Activated naive CD4-positive, alpha-beta T cell treated with anti-CD3 and anti-CD28 coated beads, Interleukin-2, amount 10 ng/mL, durations not matched to agents 7 days and 5 days (primary cell): ENCODE measurements around the gene SHC3.

ENCODE experiments used
- CTCF ChIA-PET: fragments of 350-600 bp; sonication (Branson Sonifier 250); formaldehyde crosslinking; loops from one replicate; lab custom pipeline; 2021; ENCODE audit warnings: antibody characterized with exemption; lab: Charles Lee
- DNase-seq: peaks from one replicate; pipeline ENCODE4 v3.0.0-alpha.2; 2020
- H3K27ac Mint-ChIP-seq: one replicate; pipeline ENCODE4 v1.8.0; 2021; ENCODE audit warnings: mild to moderate bottlenecking, moderate library complexity, mixed read lengths
- H3K27me3 Mint-ChIP-seq: one replicate; pipeline ENCODE4 v1.8.0; 2021; ENCODE audit warnings: mild to moderate bottlenecking, mixed read lengths
- H3K36me3 Mint-ChIP-seq: one replicate; pipeline ENCODE4 v1.8.0; 2021; ENCODE audit warnings: mixed read lengths
- H3K4me1 Mint-ChIP-seq: one replicate; pipeline ENCODE4 v1.8.0; 2021; ENCODE audit warnings: mixed read lengths
- H3K4me3 Mint-ChIP-seq: one replicate; pipeline ENCODE4 v1.8.0; 2021; ENCODE audit warnings: mild to moderate bottlenecking, moderate library complexity, mixed read lengths
- H3K9me3 Mint-ChIP-seq: one replicate; pipeline ENCODE4 v1.8.0; 2021; ENCODE audit warnings: mixed read lengths

The SHC3 gene

GRCh38 chr9:89054865-89055495, 123.6 kb downstream of the SHC3 start:
- no peak overlapping the region for H3K4me3 Mint-ChIP-seq
- no peaks in the 10 kb centered on the region for H3K36me3 Mint-ChIP-seq
- H3K4me1 Mint-ChIP-seq, result no peaks in the 10 kb centered on the region
- H3K9me3 Mint-ChIP-seq, result no peaks in the 10 kb centered on the region
- CTCF ChIA-PET, result no interaction called here
- no peak overlapping the region for H3K27ac Mint-ChIP-seq
- no peak for DNase-seq
- H3K27me3 Mint-ChIP-seq, result no peaks in the 10 kb centered on the region

DNA sequence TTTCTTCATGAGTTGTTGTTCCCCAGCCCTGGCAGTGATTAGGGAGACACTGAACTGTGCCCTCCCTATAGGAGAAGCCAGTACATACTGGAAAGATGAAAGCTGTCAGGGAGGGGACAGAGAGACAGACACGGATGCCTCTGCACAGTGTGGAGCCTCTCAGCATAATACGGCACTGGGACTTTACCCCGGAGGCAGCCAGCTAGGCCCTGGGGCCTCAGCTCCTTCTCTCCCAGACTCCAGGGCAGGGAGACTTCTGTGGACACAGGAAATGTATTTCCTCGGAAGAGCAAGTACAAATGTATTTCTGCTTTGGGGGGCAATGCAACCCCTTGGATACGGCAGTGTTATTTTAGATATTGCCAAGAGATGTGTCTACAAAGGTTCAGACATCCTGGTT, 125.3 kb downstream of the SHC3 start:
- H3K27me3 Mint-ChIP-seq, result peaks cover 3% of the 10 kb centered on the region
- H3K4me3 Mint-ChIP-seq, result no peak overlapping the region
- CTCF ChIA-PET, result no interaction called here
- no peak for DNase-seq
- no peaks in the 10 kb centered on the region for H3K9me3 Mint-ChIP-seq
- no peaks in the 10 kb centered on the region for H3K4me1 Mint-ChIP-seq
- no peak overlapping the region for H3K27ac Mint-ChIP-seq
- no peaks in the 10 kb centered on the region for H3K36me3 Mint-ChIP-seq

DNA sequence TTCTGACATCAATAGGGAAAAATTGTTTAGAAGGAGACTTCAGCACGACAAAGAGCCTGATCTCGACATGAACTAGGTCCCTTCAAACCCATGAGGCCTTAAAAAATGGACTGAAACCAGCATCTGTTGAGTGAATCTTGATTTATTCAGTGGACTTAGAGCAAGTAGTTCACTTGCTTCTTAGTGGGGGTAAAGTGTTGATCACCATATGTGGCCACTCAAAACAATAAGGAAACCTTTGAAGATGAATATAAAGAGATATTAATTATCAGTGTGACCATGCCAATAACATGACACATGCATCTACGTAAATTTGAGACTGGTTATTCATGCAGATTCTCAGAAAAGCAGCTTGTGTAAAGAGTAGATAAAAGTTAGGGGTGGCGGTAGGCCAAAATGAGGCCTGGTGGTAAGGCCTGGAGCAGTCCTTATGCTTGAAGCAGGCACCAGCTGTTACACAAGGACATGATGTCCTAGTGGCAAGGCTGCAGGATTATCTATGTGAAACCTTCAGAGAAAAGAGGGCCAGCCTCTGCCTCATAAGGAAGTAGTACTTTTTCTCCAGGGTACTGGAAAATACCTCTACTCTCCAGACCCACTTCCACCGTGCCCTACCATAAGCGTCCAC, 126.0 kb downstream of the SHC3 start:
- CTCF ChIA-PET, result no interaction called here
- H3K9me3 Mint-ChIP-seq, result no peaks in the 10 kb centered on the region
- H3K27me3 Mint-ChIP-seq, result peaks cover 3% of the 10 kb centered on the region
- no peak overlapping the region for H3K27ac Mint-ChIP-seq
- no peaks in the 10 kb centered on the region for H3K4me1 Mint-ChIP-seq
- H3K4me3 Mint-ChIP-seq, result no peak overlapping the region
- H3K36me3 Mint-ChIP-seq, result no peaks in the 10 kb centered on the region
- no peak for DNase-seq

DNA sequence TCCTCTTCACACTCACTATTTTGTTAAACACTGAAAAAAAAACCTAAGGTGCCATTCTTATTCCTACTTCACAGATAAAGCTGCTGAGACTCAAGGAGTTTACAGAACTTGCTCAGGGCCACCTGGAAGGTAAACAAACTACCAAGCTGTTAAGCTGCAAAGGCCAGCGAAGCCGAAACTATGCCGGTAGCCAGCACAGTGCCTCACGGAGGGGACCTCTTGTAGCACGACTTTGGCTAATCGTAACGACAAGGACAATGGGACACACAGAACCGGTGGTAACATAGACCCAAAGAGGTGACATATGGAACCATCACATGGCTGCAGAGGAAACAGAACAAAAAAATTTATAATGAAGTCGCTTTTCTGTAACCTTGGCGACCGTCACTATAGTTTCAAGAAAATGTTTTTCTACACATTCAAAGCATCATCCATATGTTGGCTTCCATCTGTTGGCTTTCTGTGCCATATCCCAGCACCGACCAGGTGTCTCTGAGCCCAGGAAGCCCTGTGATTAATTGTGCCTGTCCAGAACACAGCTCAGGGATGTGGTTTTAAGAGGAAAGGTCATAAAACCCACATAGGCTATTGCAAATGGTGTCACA, 127.1 kb downstream of the SHC3 start:
- no peak for DNase-seq
- peaks cover 3% of the 10 kb centered on the region for H3K27me3 Mint-ChIP-seq
- no peak overlapping the region for H3K4me3 Mint-ChIP-seq
- CTCF ChIA-PET, result no interaction called here
- H3K9me3 Mint-ChIP-seq, result no peaks in the 10 kb centered on the region
- no peaks in the 10 kb centered on the region for H3K36me3 Mint-ChIP-seq
- no peak overlapping the region for H3K27ac Mint-ChIP-seq
- no peaks in the 10 kb centered on the region for H3K4me1 Mint-ChIP-seq

GRCh38 chr9:89049646-89050045, 129.0 kb downstream of the SHC3 start:
- CTCF ChIA-PET, result no interaction called here
- no peaks in the 10 kb centered on the region for H3K9me3 Mint-ChIP-seq
- no peak overlapping the region for H3K27ac Mint-ChIP-seq
- H3K4me3 Mint-ChIP-seq, result no peak overlapping the region
- peaks cover 11% of the 10 kb centered on the region for H3K27me3 Mint-ChIP-seq
- no peaks in the 10 kb centered on the region for H3K36me3 Mint-ChIP-seq
- H3K4me1 Mint-ChIP-seq, result no peaks in the 10 kb centered on the region
- DNase-seq, result no peak

- H3K4me3 Mint-ChIP-seq, result no peak overlapping the region
- no peak for DNase-seq
- CTCF ChIA-PET, result no interaction called here
- H3K9me3 Mint-ChIP-seq, result no peaks in the 10 kb centered on the region
- no peaks in the 10 kb centered on the region for H3K4me1 Mint-ChIP-seq
- H3K36me3 Mint-ChIP-seq, result no peaks in the 10 kb centered on the region
- peaks cover 11% of the 10 kb centered on the region for H3K27me3 Mint-ChIP-seq
- H3K27ac Mint-ChIP-seq, result no peak overlapping the region
These were observed 130.0 kb downstream of the SHC3 start for GRCh38 chr9:89048616-89049015.

DNA sequence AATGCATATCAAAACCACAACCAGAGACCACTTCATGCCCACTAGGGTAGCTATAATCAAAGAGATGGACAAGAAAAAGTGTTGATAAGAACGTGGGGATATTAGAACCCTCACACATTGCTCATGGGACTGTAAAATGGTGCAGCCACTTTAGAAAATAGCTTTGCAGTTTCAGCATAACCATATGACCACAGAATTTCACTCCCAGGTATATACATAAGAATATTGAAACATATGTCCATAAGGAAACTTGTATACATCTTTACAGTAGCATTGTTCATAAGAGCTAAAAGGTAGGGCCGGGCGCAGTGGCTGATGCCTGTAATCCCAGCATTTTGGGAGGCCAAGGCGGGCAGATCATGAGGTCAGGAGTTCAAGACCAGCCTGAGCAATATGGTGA, 131.0 kb downstream of the SHC3 start:
- Mint-ChIP-seq H3K4me1 (no peaks in the 10 kb centered on the region), H3K9me3 (no peaks in the 10 kb centered on the region), H3K36me3 (no peaks in the 10 kb centered on the region), H3K27ac (no peak overlapping the region), H3K4me3 (no peak overlapping the region), H3K27me3 (peaks cover 11% of the 10 kb centered on the region)
- no peak for DNase-seq
- CTCF ChIA-PET, result no interaction called here

DNA sequence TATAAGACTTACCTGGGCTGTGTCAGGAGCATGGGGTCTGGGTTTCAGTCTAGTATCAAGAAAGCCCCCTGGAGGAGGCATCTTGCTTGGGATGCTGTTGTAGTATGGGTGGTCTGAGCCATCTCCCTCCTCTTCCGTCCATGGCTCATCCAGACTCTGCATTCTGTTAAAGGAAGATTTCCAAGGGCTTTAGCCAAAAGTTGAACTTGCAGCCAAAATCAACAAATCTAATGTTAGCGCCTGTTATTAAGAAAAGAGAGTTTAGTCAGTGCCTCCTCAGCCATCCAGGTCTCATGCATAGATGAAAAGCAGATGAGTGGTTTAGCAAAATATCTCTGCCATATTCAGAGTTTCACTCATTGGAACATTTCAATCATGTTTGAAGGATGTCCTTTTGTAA, 131.8 kb downstream of the SHC3 start:
- Mint-ChIP-seq H3K4me1 (no peaks in the 10 kb centered on the region), H3K27me3 (peaks cover 11% of the 10 kb centered on the region), H3K9me3 (no peaks in the 10 kb centered on the region), H3K36me3 (no peaks in the 10 kb centered on the region), H3K4me3 (no peak overlapping the region), H3K27ac (no peak overlapping the region)
- DNase-seq, result no peak
- CTCF ChIA-PET, result no interaction called here

DNA sequence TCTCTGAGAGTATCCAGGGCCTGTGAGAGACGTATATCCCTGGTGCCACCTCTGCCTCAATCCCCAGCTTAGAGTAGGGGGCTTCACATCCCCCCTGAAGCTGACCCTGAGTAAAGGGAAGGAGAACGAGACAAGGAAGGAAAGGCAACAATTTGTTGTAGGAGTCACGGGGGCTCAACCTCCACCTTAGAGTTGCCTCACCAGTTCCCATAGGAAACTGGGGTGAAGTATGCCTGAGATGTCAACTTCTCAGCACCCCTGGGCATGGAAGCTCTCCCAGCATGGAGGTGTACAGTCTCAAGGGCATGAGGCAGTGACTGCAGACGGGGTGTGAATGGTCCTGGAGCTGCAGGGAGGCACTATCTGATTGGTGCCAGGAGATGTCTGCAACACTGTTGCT, 133.7 kb downstream of the SHC3 start:
- Mint-ChIP-seq H3K36me3 (no peaks in the 10 kb centered on the region), H3K27ac (no peak overlapping the region), H3K4me3 (no peak overlapping the region), H3K9me3 (no peaks in the 10 kb centered on the region), H3K4me1 (no peaks in the 10 kb centered on the region), H3K27me3 (peaks cover 11% of the 10 kb centered on the region)
- no peak for DNase-seq
- CTCF ChIA-PET, result no interaction called here

- Mint-ChIP-seq H3K36me3 (no peaks in the 10 kb centered on the region), H3K4me3 (no peak overlapping the region), H3K27me3 (peaks cover 11% of the 10 kb centered on the region), H3K27ac (no peak overlapping the region), H3K9me3 (no peaks in the 10 kb centered on the region), H3K4me1 (no peaks in the 10 kb centered on the region)
- CTCF ChIA-PET, result no interaction called here
- DNase-seq, result no peak
These were observed 134.5 kb downstream of the SHC3 start for GRCh38 chr9:89044104-89044503.

GRCh38 chr9:89042984-89043383, 135.6 kb downstream of the SHC3 start:
- Mint-ChIP-seq H3K4me1 (no peaks in the 10 kb centered on the region), H3K9me3 (no peaks in the 10 kb centered on the region), H3K36me3 (no peaks in the 10 kb centered on the region), H3K27ac (no peak overlapping the region), H3K4me3 (no peak overlapping the region), H3K27me3 (peaks cover 9% of the 10 kb centered on the region)
- CTCF ChIA-PET, result no interaction called here
- DNase-seq, result no peak

DNA sequence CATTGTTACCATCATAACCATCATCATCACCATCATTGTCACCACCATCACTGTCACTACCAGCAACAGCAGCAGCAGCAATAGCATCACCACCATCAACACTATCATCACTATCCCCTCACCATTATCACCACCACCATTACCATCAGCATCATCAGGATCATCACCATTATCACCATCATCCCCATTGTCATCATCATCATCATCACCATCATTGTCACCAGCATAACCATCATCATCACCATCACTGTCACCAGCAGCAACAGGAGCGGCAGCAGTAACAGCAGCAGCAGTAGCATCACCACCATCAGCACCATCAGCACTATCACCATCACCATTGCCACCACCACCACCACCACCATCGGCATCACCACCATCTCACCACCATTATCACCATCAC, 139.0 kb downstream of the SHC3 start:
- Mint-ChIP-seq H3K27ac (no peak overlapping the region), H3K36me3 (no peaks in the 10 kb centered on the region)

DNA sequence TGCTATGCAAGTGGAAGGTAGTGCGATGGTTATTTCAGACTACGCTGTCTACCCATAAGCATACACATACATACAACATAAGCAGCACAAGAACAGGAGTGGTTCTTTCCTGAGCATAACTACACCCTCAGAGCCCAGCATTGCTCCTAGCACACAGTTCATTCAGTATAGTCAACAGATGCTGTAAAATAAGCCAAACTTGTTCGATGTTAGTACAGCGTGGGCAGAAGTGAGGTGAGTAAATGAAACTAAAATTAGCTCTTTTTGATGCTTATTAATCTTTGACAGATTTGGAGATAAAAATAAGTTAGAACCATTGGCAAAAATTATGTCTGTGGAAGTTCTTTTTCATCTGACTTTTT, 139.5 kb downstream of the SHC3 start:
- Mint-ChIP-seq H3K27me3 (peaks cover 16% of the 10 kb centered on the region), H3K27ac (no peak overlapping the region), H3K4me1 (no peaks in the 10 kb centered on the region), H3K36me3 (no peaks in the 10 kb centered on the region), H3K4me3 (no peak overlapping the region), H3K9me3 (no peaks in the 10 kb centered on the region)
- DNase-seq, result no peak
- CTCF ChIA-PET, result no interaction called here

More for the DNA sequence above, 139.0 kb downstream of the SHC3 start:
- H3K4me3 Mint-ChIP-seq, result no peak overlapping the region
- no peaks in the 10 kb centered on the region for H3K4me1 Mint-ChIP-seq
- peaks cover 16% of the 10 kb centered on the region for H3K27me3 Mint-ChIP-seq
- DNase-seq, result no peak
- no peaks in the 10 kb centered on the region for H3K9me3 Mint-ChIP-seq
- CTCF ChIA-PET, result no interaction called here

DNA sequence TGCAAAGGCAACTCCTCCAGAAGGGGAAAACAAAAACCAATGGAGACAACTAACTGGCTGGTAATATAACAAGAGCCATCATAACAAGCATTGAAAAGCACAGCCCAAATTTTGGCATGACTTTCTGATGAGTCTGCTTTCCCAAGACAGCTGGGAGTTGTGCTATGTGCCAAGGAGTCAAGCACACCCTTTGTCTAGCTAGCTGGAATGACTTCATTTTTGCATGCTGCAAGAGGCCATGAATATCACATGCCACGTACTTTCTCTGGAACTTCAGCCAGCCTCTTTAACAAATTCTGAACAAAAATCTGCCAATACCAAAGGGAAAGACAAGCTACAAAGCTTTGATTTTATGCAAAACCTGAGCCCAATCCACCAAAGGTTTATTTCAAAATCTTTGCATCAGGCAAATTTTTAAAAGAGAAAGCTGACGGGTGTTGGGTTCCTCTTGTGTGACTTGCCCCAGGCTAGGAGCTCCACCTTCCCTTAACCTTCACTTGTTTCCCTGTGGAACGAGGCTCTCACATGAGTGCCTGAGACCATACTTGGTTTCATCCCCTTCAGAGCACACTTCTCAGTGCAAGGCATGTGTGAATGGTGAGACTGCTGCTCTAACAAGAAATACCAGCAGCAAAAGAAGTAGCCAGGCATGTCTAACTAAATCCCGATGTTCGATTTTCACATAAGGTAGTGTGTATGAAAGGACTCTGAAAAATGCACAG, 140.1 kb downstream of the SHC3 start:
- no peaks in the 10 kb centered on the region for H3K9me3 Mint-ChIP-seq
- H3K27ac Mint-ChIP-seq, result no peak overlapping the region

DNA sequence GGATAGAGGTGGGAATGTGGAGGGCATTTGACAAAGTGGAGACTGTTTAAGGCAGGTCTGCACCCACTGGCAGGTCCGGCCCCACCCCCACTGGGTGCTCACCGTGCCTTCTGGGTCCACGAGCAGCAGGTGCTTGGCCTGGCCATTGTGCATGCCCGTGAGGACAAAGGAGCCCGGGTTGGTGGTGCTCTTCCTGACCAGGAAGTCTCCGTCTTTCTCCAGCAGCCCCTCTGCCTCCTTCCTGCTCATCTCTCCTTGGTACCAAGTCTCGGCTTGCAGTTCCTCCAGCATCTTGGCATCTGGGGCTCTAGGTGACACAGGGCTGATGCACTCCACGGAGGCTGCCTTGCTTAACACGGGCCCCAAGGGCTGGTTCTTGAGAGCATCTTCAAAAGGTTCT, 140.7 kb downstream of the SHC3 start:
- no peaks in the 10 kb centered on the region for H3K4me1 Mint-ChIP-seq

More for the DNA sequence above, 140.1 kb downstream of the SHC3 start:
- CTCF ChIA-PET, result no interaction called here
- no peaks in the 10 kb centered on the region for H3K36me3 Mint-ChIP-seq
- peaks cover 16% of the 10 kb centered on the region for H3K27me3 Mint-ChIP-seq
- DNase-seq, result no peak
- no peaks in the 10 kb centered on the region for H3K4me1 Mint-ChIP-seq
- H3K4me3 Mint-ChIP-seq, result no peak overlapping the region

More for the DNA sequence above, 140.7 kb downstream of the SHC3 start:
- H3K27me3 Mint-ChIP-seq, result peaks cover 16% of the 10 kb centered on the region
- no peak overlapping the region for H3K4me3 Mint-ChIP-seq
- H3K9me3 Mint-ChIP-seq, result no peaks in the 10 kb centered on the region
- H3K36me3 Mint-ChIP-seq, result no peaks in the 10 kb centered on the region
- H3K27ac Mint-ChIP-seq, result no peak overlapping the region
- DNase-seq, result no peak
- CTCF ChIA-PET, result no interaction called here
